ENCODE measurements around the gene GH2.
"Not testable (repeated sequence)": the region's sequence is repeated elsewhere in the genome, so short reads cannot be mapped to it uniquely, and the experiment has no call there.

The GH2 gene

GRCh38 chr17:63926164-63926563 lies 44.4 kb upstream of the GH2 start:
- peak overlapping the region in 7 of 11 experiments; percentile 1 to 87 (median 35); a peak in 11 of 22 replicates for H3K27ac ChIP-seq
- H3K36me3 ChIP-seq = peaks cover 20 to 33% (median 26%) of the 10 kb centered on the region in 11 experiments
- peaks cover 63 to 96% (median 94%) of the 10 kb centered on the region in 10 experiments for H3K4me1 ChIP-seq
- peak overlapping the region in 5 of 11 experiments; percentile 1 to 85 (median 27); a peak in 8 of 22 replicates for H3K9ac ChIP-seq
- H3K27me3 ChIP-seq = no peaks in the 10 kb centered on the region
- H3K9me3 ChIP-seq (replicated peaks in 1 of 11) = peaks cover 0 to 7% (median 0%) of the 10 kb centered on the region in 11 experiments; a peak in 3 of 22 replicates
- no peak for TF ChIP-seq Cebpa-rat (IDR thresholded peaks at IDR 0.05)
- 0 out of 20 replicates have a peak overlapping the region, but pooled peaks of 1 of the 10 experiments have one; percentile 6 for H3K4me3 ChIP-seq
- H4K20me1 ChIP-seq = peaks cover 0 to 33% (median 24%) of the 10 kb centered on the region in 11 experiments; a peak in 16 of 22 replicates
- H3K4me2 ChIP-seq = peak overlapping the region; percentile 35 to 99 (median 97)

- Histone ChIP-seq H3K4me1 (peaks cover 58 to 96% (median 95%) of the 10 kb centered on the region in 10 experiments), H3K36me3 (peaks cover 20 to 33% (median 26%) of the 10 kb centered on the region in 11 experiments), H3K4me2 (peak overlapping the region; percentile 35 to 99 (median 97)), H3K27me3 (no peaks in the 10 kb centered on the region), H3K9me3 (replicated peaks in 1 of 11) (peaks cover 0 to 7% (median 0%) of the 10 kb centered on the region in 11 experiments; a peak in 3 of 22 replicates), H3K4me3 (0 out of 20 replicates have a peak overlapping the region, but pooled peaks of 1 of the 10 experiments have one; percentile 6), H4K20me1 (peaks cover 0 to 28% (median 19%) of the 10 kb centered on the region in 11 experiments; a peak in 15 of 22 replicates), H3K9ac (peak overlapping the region in 6 of 11 experiments; percentile 1 to 85 (median 24); a peak in 8 of 22 replicates), H3K27ac (peak overlapping the region in 7 of 11 experiments; percentile 22 to 87 (median 41); a peak in 13 of 22 replicates)
- TF ChIP-seq Cebpa-rat (IDR thresholded peaks at IDR 0.05) = no peak
Observed at GRCh38 chr17:63925615-63926014, 43.9 kb upstream of the GH2 start.

DNA sequence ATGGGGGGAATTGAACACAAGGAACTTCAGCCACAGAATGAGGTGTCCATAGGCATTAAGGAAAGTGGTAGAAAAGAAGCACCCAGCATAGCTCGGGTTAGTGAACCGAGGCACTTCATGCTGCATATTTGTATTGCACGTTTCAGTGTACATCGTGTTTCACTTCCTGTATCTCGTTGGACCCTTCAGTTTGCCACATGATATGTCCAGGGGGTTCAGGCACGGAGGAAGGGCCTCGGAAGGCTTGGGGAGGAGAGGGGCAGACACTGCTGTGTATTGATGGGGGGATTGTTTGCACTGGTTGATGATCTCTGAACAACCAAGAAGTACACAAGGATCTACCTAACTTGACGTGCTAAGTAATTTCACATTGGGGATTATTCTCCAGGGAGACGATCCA lies 40.7 kb upstream of the GH2 start:
- not testable (repeated sequence) for H3K36me3 ChIP-seq; H3K4me3 ChIP-seq; H4K20me1 ChIP-seq; H3K9me3 ChIP-seq (replicated peaks in 1 of 11); H3K27me3 ChIP-seq
- H3K9ac ChIP-seq = peak overlapping the region in 1 of 11 experiments; percentile 20; a peak in 2 of 22 replicates
- H3K4me2 ChIP-seq = peak overlapping the region; percentile 67 to 99 (median 90)
- H3K27ac ChIP-seq = peak overlapping the region in 5 of 11 experiments; percentile 12 to 51 (median 22); a peak in 4 of 22 replicates
- peaks cover 25 to 92% (median 82%) of the 10 kb centered on the region in 10 experiments for H3K4me1 ChIP-seq

- peaks cover 27 to 88% (median 77%) of the 10 kb centered on the region in 10 experiments for H3K4me1 ChIP-seq
- H3K9ac ChIP-seq; H3K9me3 ChIP-seq (replicated peaks in 1 of 11); H3K36me3 ChIP-seq; H3K27me3 ChIP-seq; H3K27ac ChIP-seq; H3K4me3 ChIP-seq; H4K20me1 ChIP-seq: not testable (repeated sequence)
- H3K4me2 ChIP-seq = peak overlapping the region in 9 of 11 experiments; percentile 35 to 60 (median 53); a peak in 18 of 22 replicates
Observed at GRCh38 chr17:63920779-63921178, 39.0 kb upstream of the GH2 start.

DNA sequence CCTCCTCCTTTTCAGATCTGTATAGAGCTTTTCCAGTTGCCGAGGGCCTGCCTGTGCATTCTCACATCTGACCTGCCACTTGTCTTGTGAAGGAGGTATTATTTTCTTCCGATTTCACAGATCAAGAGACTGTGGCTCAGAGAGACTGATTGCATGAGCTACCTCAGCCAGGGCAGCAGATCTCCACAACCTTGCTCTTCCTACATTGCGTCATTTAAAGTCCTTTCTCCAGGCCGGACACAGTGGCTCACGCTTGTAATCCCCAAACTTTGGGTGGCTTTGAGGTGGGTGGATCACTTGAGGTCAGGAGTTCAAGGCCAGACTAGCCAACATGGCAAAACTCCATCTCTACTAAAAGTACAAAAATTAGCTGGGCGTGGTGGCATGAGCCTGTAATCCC lies 38.3 kb upstream of the GH2 start:
- H3K27ac ChIP-seq; H3K9me3 ChIP-seq (replicated peaks in 1 of 11); H3K36me3 ChIP-seq; H3K27me3 ChIP-seq; H4K20me1 ChIP-seq; H3K4me3 ChIP-seq: not testable (repeated sequence)
- TF ChIP-seq Cebpa-rat (IDR thresholded peaks at IDR 0.05) = peak in 2 of 11 experiments; percentile 7 to 32; a peak in 2 of 22 replicates
- Histone ChIP-seq H3K9ac (0 out of 22 replicates have a peak overlapping the region, but pooled peaks of 1 of the 11 experiments have one; percentile 31), H3K4me2 (peak overlapping the region in 9 of 11 experiments; percentile 35 to 60 (median 53); a peak in 18 of 22 replicates), H3K4me1 (peaks cover 27 to 87% (median 75%) of the 10 kb centered on the region in 10 experiments)

- Histone ChIP-seq H4K20me1 (no peaks in the 10 kb centered on the region), H3K4me2 (peak overlapping the region in 10 of 11 experiments; percentile 28 to 60 (median 50); a peak in 18 of 22 replicates), H3K9ac (no peak overlapping the region), H3K4me3 (no peak overlapping the region), H3K9me3 (replicated peaks in 1 of 11) (no peaks in the 10 kb centered on the region), H3K4me1 (peaks cover 27 to 83% (median 68%) of the 10 kb centered on the region in 10 experiments), H3K27me3 (no peaks in the 10 kb centered on the region), H3K36me3 (no peaks in the 10 kb centered on the region), H3K27ac (no peak overlapping the region)
- TF ChIP-seq Cebpa-rat (IDR thresholded peaks at IDR 0.05) = no peak
Observed at GRCh38 chr17:63919311-63919723, 37.6 kb upstream of the GH2 start.

DNA sequence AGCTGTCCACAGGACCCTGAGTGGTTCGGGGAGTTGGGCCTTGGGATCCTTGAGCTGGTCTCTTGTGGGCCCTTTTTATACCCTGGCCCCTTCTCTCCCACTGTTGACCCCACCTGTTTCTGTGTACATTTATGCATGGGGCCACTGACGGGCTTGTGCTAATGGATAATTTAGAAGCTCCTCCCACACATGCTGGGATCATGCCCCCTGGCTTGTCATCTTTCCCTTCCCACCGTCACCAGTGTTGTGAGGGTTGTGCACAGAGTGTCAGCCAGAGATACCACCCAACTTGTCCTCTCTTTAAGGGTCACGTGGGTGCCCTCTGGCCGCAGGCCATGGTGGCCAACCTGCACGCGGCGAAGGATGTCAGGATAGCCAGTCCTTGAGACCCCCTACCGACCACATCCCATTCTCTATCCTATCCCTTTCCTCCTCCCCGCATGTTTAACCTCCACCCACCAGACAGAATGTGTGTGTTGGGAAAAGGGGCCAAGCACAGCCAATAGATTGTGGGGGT lies 37.1 kb upstream of the GH2 start, which contains the start of gene GH1:
Gene GH1, minus strand, starts transcription at position 51 of the 517 bp plus-strand sequence. CDS start 63 bp downstream, outside the sequence.
- peaks cover 27 to 83% (median 64%) of the 10 kb centered on the region in 10 experiments for H3K4me1 ChIP-seq
- peak within 1 kb of the TSS in 10 of 11 experiments; percentile 28 to 60 (median 50); a peak in 18 of 22 replicates for H3K4me2 ChIP-seq

DNA sequence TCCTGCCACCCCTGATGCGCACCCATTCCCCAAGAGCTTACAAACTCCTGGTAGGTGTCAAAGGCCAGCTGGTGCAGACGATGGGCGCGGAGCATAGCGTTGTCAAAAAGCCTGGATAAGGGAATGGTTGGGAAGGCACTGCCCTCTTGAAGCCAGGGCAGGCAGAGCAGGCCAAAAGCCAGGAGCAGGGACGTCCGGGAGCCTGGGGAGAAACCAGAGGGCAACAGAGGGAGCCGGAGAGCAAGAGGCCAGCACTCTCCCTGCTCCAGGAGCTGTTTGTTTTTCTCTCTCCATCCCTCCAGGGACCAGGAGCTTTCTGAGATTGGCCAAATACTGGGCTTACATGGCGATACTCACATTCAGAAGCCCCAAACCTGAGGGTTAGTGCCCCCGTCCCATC lies 36.6 kb upstream of the GH2 start:
- 0 out of 22 replicates have a peak overlapping the region, but pooled peaks of 1 of the 11 experiments have one; percentile 5 for H3K9ac ChIP-seq
- peak overlapping the region in 2 of 11 experiments; percentile 7 to 60; a peak in 1 of 22 replicates for H3K4me2 ChIP-seq
- H4K20me1 ChIP-seq = no peaks in the 10 kb centered on the region
- H3K27ac ChIP-seq = no peak overlapping the region
- H3K9me3 ChIP-seq (replicated peaks in 1 of 11) = no peaks in the 10 kb centered on the region
- H3K4me1 ChIP-seq = peaks cover 26 to 83% (median 64%) of the 10 kb centered on the region in 10 experiments
- no peak for TF ChIP-seq Cebpa-rat (IDR thresholded peaks at IDR 0.05)
- H3K27me3 ChIP-seq = no peaks in the 10 kb centered on the region
- no peaks in the 10 kb centered on the region for H3K36me3 ChIP-seq
- no peak overlapping the region for H3K4me3 ChIP-seq

More for the DNA sequence above, 37.1 kb upstream of the GH2 start, which contains the start of gene GH1:
- not testable (repeated sequence) for H3K27me3 ChIP-seq; H4K20me1 ChIP-seq; H3K27ac ChIP-seq; H3K36me3 ChIP-seq; H3K9me3 ChIP-seq (replicated peaks in 1 of 11); H3K4me3 ChIP-seq
- 0 out of 22 replicates have a peak within 1 kb of the TSS, but pooled peaks of 1 of the 11 experiments have one; percentile 5 for H3K9ac ChIP-seq

DNA sequence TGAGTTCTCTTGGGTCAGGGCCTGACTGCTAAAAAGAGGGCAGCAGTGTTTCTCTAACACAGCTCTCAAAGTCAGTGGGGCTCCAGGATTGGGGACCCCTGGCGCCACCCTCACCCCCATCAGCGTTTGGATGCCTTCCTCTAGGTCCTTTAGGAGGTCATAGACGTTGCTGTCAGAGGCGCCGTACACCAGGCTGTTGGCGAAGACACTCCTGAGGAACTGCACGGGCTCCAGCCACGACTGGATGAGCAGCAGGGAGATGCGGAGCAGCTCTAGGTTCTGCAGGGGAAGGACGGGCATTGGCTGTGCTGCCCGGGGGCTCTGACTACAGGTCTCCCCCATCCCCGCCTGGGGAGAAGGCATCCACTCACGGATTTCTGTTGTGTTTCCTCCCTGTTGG lies 35.9 kb upstream of the GH2 start:
- Histone ChIP-seq H3K9me3 (replicated peaks in 1 of 11) (no peaks in the 10 kb centered on the region), H3K36me3 (no peaks in the 10 kb centered on the region), H3K4me2 (peak overlapping the region in 1 of 11 experiments; percentile 7; a peak in 1 of 22 replicates), H4K20me1 (no peaks in the 10 kb centered on the region), H3K4me3 (no peak overlapping the region), H3K9ac (0 out of 22 replicates have a peak overlapping the region, but pooled peaks of 1 of the 11 experiments have one; percentile 5), H3K4me1 (peaks cover 20 to 81% (median 63%) of the 10 kb centered on the region in 10 experiments; a peak in 19 of 20 replicates), H3K27me3 (no peaks in the 10 kb centered on the region), H3K27ac (no peak overlapping the region)
- no peak for TF ChIP-seq Cebpa-rat (IDR thresholded peaks at IDR 0.05)

DNA sequence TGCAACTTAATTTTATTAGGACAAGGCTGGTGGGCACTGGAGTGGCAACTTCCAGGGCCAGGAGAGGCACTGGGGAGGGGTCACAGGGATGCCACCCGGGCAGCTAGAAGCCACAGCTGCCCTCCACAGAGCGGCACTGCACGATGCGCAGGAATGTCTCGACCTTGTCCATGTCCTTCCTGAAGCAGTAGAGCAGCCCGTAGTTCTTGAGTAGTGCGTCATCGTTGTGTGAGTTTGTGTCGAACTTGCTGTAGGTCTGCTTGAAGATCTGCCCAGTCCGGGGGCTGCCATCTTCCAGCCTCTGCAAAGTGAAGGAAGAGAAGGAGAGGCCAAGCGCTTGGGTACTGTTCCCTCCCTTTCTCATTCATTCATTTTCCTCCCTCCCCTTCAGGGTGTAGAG lies 35.5 kb upstream of the GH2 start:
- H4K20me1 ChIP-seq; H3K9me3 ChIP-seq (replicated peaks in 1 of 11); H3K4me2 ChIP-seq; H3K4me3 ChIP-seq; H3K27me3 ChIP-seq; H3K27ac ChIP-seq; H3K9ac ChIP-seq; H3K36me3 ChIP-seq: not testable (repeated sequence)
- peaks cover 16 to 81% (median 63%) of the 10 kb centered on the region in 10 experiments; a peak in 19 of 20 replicates for H3K4me1 ChIP-seq
